ENCODE results near the gene FCRLB. TPM values are rescaled to one million over a fixed set of nuclear protein-coding genes. Genes with fewer than 3 reads are reported as not detected.
A peak's percentile ranks its signal among the peaks of the same experiment; 100 is the strongest.

Gene FCRLB
- total and polyA plus RNA-seq, 2 donors (not counting 3 experiments of a cell fraction or from before 2014, with no cell fraction given), result 0.62 TPM

- Histone ChIP-seq H3K9me3 (replicated peaks; ENCODE audit: control insufficient read depth, insufficient read depth, low read length) (no peaks in the 10 kb centered on the region), H2AFZ (ENCODE audit: low read depth, low read length) (peak overlapping the region; percentile 85), H3K27ac (ENCODE audit: insufficient read depth, low read depth, low read length) (peak overlapping the region; percentile 15), H3K9ac (replicated peaks; ENCODE audit: extremely low read depth, insufficient read depth, low read length) (peak overlapping the region; percentile 20), H3K4me1 (ENCODE audit: control insufficient read depth, extremely low read depth, insufficient read depth, low read length) (peaks cover 26% of the 10 kb centered on the region), H3K27me3 (ENCODE audit: control insufficient read depth in 2 of 2, insufficient read depth in 2 of 2, low read length in 2 of 2) (no peaks in the 10 kb centered on the region), H4K20me1 (replicated peaks; ENCODE audit: control insufficient read depth, extremely low read depth, insufficient read depth, low read length) (no peaks in the 10 kb centered on the region), H3K9me1 (replicated peaks; ENCODE audit: control insufficient read depth, extremely low read depth, insufficient read depth, low read length) (no peaks in the 10 kb centered on the region), H3K36me3 (ENCODE audit: control insufficient read depth in 2 of 2, extremely low read depth in 1 of 2, insufficient read depth in 2 of 2, low read length in 2 of 2) (no peaks in the 10 kb centered on the region), H3K4me2 (ENCODE audit: insufficient read depth, low read length) (peak overlapping the region; percentile 82), H3K4me3 (replicated peaks in 1 of 3; ENCODE audit: insufficient read depth in 1 of 3, low read depth in 1 of 3, low read length in 3 of 3) (peak overlapping the region; percentile 51 to 55 (median 52)), H3K79me2 (ENCODE audit: control insufficient read depth, insufficient read depth, low read length) (no peaks in the 10 kb centered on the region)
- intact Hi-C loops (cut with micrococcal nuclease), result loop anchor here (5.0 kb wide), 1 partner anchor 194 kb away; no protein-coding TSS in a partner anchor
- FAIRE-seq (peak; percentile 70), DNase-seq (ENCODE audit: low read depth, low spot score) (peak; percentile 49)
- dilution Hi-C loops (cut with MboI; ENCODE audit: extremely low pct_ligation_motif_present, low sequenced_read_pairs), result no loop called here
- CTCF ChIA-PET, result interaction anchor here (1.3 to 1.7 kb wide), 5 partner anchors 16 to 311 kb away, joined by 4 to 16 read pairs (median 5); partner anchors contain the start of gene DUSP12
- TF ChIP-seq, protein P1, sequence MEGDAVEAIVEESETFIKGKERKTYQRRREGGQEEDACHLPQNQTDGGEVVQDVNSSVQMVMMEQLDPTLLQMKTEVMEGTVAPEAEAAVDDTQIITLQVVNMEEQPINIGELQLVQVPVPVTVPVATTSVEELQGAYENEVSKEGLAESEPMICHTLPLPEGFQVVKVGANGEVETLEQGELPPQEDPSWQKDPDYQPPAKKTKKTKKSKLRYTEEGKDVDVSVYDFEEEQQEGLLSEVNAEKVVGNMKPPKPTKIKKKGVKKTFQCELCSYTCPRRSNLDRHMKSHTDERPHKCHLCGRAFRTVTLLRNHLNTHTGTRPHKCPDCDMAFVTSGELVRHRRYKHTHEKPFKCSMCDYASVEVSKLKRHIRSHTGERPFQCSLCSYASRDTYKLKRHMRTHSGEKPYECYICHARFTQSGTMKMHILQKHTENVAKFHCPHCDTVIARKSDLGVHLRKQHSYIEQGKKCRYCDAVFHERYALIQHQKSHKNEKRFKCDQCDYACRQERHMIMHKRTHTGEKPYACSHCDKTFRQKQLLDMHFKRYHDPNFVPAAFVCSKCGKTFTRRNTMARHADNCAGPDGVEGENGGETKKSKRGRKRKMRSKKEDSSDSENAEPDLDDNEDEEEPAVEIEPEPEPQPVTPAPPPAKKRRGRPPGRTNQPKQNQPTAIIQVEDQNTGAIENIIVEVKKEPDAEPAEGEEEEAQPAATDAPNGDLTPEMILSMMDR (IDR thresholded peaks at IDR 0.05; ENCODE audit: extremely low read depth in 1 of 2, insufficient read depth in 1 of 2, low read depth in 1 of 2, low read length in 2 of 2), result peak in 1 of 2 donors; percentile 23
- TF ChIP-seq GATA2 (IDR thresholded peaks at IDR 0.05; ENCODE audit: insufficient read depth, insufficient read length, low read depth, low read length), result no peak
- no TSS peak for BruUV-seq (replicated peaks)
- POLR2A ChIA-PET, result no interaction called here
Measured at GRCh38 chr1:161725908-161726472, 4.6 kb downstream of the FCRLB start.

Data from endothelial cell of umbilical vein (primary cell).